ENCODE results near the gene QPCTL. TPM values are rescaled to one million over a fixed set of nuclear protein-coding genes. Genes with fewer than 3 reads are reported as not detected.

QPCTL gene
- total and polyA plus RNA-seq, 9 of the 15 experiments (the other 6 are each of a cell fraction or from before 2014, with no cell fraction given) = 0.99 to 31.3 (median 12.7) TPM

DNA sequence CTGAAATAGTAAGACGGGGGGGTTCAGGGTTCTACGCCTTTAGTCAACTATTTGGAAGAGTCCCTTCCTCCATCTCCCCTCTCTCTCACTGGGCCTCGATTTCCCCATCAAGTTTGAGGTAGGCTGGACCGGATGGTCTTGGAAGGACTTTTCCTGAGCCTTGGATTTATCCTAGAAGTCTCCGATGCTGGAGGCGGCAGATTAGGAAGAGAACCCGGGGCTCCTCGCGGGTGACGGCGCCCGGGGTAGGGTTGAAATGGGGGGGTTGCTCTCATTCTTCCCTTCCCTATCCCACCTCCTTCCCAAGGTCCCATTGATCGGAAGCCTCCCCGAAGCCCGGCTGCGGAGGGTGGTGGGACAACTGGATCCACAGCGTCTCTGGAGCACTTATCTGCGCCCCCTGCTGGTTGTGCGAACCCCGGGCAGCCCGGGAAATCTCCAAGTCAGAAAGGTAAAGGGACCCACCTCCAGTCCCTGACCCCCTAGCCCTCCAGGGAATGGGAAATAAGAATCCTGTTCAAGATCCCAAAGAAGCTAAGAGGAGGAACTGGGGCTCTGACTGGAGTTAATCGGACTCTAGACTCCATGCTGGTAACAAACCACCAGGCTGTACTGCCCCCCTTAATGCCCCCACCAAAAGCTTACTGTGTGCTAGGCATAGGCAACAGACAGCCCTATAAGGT lies 781 bp downstream of the QPCTL start (continued):
- TF ChIP-seq, protein P1, sequence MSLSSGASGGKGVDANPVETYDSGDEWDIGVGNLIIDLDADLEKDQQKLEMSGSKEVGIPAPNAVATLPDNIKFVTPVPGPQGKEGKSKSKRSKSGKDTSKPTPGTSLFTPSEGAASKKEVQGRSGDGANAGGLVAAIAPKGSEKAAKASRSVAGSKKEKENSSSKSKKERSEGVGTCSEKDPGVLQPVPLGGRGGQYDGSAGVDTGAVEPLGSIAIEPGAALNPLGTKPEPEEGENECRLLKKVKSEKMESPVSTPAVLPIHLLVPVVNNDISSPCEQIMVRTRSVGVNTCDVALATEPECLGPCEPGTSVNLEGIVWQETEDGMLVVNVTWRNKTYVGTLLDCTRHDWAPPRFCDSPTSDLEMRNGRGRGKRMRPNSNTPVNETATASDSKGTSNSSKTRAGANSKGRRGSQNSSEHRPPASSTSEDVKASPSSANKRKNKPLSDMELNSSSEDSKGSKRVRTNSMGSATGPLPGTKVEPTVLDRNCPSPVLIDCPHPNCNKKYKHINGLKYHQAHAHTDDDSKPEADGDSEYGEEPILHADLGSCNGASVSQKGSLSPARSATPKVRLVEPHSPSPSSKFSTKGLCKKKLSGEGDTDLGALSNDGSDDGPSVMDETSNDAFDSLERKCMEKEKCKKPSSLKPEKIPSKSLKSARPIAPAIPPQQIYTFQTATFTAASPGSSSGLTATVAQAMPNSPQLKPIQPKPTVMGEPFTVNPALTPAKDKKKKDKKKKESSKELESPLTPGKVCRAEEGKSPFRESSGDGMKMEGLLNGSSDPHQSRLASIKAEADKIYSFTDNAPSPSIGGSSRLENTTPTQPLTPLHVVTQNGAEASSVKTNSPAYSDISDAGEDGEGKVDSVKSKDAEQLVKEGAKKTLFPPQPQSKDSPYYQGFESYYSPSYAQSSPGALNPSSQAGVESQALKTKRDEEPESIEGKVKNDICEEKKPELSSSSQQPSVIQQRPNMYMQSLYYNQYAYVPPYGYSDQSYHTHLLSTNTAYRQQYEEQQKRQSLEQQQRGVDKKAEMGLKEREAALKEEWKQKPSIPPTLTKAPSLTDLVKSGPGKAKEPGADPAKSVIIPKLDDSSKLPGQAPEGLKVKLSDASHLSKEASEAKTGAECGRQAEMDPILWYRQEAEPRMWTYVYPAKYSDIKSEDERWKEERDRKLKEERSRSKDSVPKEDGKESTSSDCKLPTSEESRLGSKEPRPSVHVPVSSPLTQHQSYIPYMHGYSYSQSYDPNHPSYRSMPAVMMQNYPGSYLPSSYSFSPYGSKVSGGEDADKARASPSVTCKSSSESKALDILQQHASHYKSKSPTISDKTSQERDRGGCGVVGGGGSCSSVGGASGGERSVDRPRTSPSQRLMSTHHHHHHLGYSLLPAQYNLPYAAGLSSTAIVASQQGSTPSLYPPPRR (CRISPR knock-in tag; IDR thresholded peaks at IDR 0.05; ENCODE audit: borderline replicate concordance) = peak; percentile 66; the same call in 1 of the 2 replicates
- TF ChIP-seq KLF16 (IDR thresholded peaks at IDR 0.05) = 0 out of 2 replicates have a peak, but pooled peaks have one; percentile 28
- TF ChIP-seq, protein P2, sequence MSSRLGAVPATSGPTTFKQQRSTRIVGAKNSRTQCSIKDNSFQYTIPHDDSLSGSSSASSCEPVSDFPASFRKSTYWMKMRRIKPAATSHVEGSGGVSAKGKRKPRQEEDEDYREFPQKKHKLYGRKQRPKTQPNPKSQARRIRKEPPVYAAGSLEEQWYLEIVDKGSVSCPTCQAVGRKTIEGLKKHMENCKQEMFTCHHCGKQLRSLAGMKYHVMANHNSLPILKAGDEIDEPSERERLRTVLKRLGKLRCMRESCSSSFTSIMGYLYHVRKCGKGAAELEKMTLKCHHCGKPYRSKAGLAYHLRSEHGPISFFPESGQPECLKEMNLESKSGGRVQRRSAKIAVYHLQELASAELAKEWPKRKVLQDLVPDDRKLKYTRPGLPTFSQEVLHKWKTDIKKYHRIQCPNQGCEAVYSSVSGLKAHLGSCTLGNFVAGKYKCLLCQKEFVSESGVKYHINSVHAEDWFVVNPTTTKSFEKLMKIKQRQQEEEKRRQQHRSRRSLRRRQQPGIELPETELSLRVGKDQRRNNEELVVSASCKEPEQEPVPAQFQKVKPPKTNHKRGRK (tag; IDR thresholded peaks at IDR 0.05) = no peak
- TF ChIP-seq RB1 (IDR thresholded peaks at IDR 0.05; ENCODE audit: low read depth) = peak; percentile 86
- TF ChIP-seq, protein P3, sequence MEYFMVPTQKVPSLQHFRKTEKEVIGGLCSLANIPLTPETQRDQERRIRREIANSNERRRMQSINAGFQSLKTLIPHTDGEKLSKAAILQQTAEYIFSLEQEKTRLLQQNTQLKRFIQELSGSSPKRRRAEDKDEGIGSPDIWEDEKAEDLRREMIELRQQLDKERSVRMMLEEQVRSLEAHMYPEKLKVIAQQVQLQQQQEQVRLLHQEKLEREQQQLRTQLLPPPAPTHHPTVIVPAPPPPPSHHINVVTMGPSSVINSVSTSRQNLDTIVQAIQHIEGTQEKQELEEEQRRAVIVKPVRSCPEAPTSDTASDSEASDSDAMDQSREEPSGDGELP (CRISPR knock-in tag; IDR thresholded peaks at IDR 0.05; ENCODE audit: borderline replicate concordance) = no peak
- TF ChIP-seq POLR2G (IDR thresholded peaks at IDR 0.05; ENCODE audit: low read depth, low read length) = no peak
- no peak for TF ChIP-seq SMARCA4 (IDR thresholded peaks at IDR 0.05)
- no peak for TF ChIP-seq SRSF3 (IDR thresholded peaks at IDR 0.05; ENCODE audit: insufficient read depth, low read length)
- TF ChIP-seq SRF (CRISPR knock-in tag; IDR thresholded peaks at IDR 0.05) = peak in 1 of 2 experiments; percentile 49; a peak in 1 of 4 replicates
- TF ChIP-seq, protein P4, sequence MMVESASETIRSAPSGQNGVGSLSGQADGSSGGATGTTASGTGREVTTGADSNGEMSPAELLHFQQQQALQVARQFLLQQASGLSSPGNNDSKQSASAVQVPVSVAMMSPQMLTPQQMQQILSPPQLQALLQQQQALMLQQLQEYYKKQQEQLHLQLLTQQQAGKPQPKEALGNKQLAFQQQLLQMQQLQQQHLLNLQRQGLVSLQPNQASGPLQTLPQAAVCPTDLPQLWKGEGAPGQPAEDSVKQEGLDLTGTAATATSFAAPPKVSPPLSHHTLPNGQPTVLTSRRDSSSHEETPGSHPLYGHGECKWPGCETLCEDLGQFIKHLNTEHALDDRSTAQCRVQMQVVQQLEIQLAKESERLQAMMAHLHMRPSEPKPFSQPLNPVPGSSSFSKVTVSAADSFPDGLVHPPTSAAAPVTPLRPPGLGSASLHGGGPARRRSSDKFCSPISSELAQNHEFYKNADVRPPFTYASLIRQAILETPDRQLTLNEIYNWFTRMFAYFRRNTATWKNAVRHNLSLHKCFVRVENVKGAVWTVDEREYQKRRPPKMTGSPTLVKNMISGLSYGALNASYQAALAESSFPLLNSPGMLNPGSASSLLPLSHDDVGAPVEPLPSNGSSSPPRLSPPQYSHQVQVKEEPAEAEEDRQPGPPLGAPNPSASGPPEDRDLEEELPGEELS (CRISPR knock-in tag; IDR thresholded peaks at IDR 0.05; ENCODE audit: borderline replicate concordance) = no peak
- no peak for TF ChIP-seq ZBED1 (IDR thresholded peaks at IDR 0.05)
- TF ChIP-seq BRD9 (IDR thresholded peaks at IDR 0.05; ENCODE audit: low read depth, partially characterized antibody) = peak; percentile 63
- TF ChIP-seq BHLHE40 (IDR thresholded peaks at IDR 0.05; ENCODE audit: low read length) = no peak
- TF ChIP-seq PHTF2 (CRISPR knock-in tag; IDR thresholded peaks at IDR 0.05) = no peak
- TF ChIP-seq PTBP1 (IDR thresholded peaks at IDR 0.05; ENCODE audit: low read depth, low read length) = no peak
- 0 out of 4 replicates have a peak, but pooled peaks of 1 of the 2 experiments have one; percentile 12 for TF ChIP-seq RCOR1 (IDR thresholded peaks at IDR 0.05; ENCODE audit: borderline replicate concordance in 1 of 2, low read depth in 2 of 2, low read length in 2 of 2)
- no peak for TF ChIP-seq ZNF583 (CRISPR knock-in tag; IDR thresholded peaks at IDR 0.05)
- TF ChIP-seq ELF1 (tag; IDR thresholded peaks at IDR 0.05) = no peak
- no peak for TF ChIP-seq SMAD3 (CRISPR knock-in tag; conservative IDR thresholded peaks at IDR 0.05)
- TF ChIP-seq POLR2B (IDR thresholded peaks at IDR 0.05; ENCODE audit: low read depth, partially characterized antibody) = no peak

Measured in K562 (cell line).